HCT116 (cell line): ENCODE data around the gene LAP3. TPM values are rescaled to one million over a fixed set of nuclear protein-coding genes. Genes with fewer than 3 reads are reported as not detected.

Experiments used
- ATAC-seq: fragments of 200-7000 bp; cut with Tn5 transposase; 2 replicates; pipeline ENCODE4 v1.9.1; 2020; ENCODE audit warnings: mild to moderate bottlenecking, moderate library complexity
- BruUV-seq: library from RNA; stranded (reverse); fragments of 400-500 nt; replicated peaks from 2 replicates; lab custom pipeline; 2021; lab: Mats Ljungman, UMichigan
- CTCF ChIA-PET: fragments of 300-600 bp; sonication (Branson Sonifier 250); formaldehyde crosslinking; loops from one replicate; lab custom pipeline; 2021; ENCODE audit warnings: antibody characterized with exemption; lab: Charles Lee
- POLR2A ChIA-PET: fragments of 300-600, 350-600 bp; sonication (Branson Sonifier 250); formaldehyde crosslinking; loops from one replicate; lab custom pipeline; 2021; ENCODE audit warnings: antibody characterized with exemption; lab: Charles Lee
- RAD21 ChIA-PET, 2 experiments: fragments of 300-600 bp; sonication (Branson Sonifier 250); formaldehyde crosslinking; loops; one replicate each; lab custom pipeline; 2023; ENCODE audit warnings: low total read pairs in 2 of 2; ENCODE audit not compliant: uncharacterized antibody in 2 of 2, unreplicated experiment in 2 of 2, low non-redundant PET in 1 of 2; lab: Charles Lee
- DNase-seq: peaks from one replicate; pipeline ENCODE4 v3.0.0-alpha.2; 2010; ENCODE audit warnings: low read depth, low spot score
- H2AFZ ChIP-seq: fragments of 200-600 bp; shearing (Covaris generic), sonication (generic); 2 replicates; pipeline ENCODE4 v1.6.1; 2017; ENCODE audit warnings: low read depth, mixed run types, mixed read lengths, antibody characterized with exemption, low read length; ENCODE audit not compliant: poor library complexity, severe bottlenecking
- H3K27ac ChIP-seq: 2 replicates; pipeline ENCODE4 v1.5.1; 2012; ENCODE audit warnings: low read depth, low read length
- H3K27me3 ChIP-seq: fragments of 200-600 bp; sonication (generic); 2 replicates; pipeline ENCODE4 v1.6.1; 2016; ENCODE audit warnings: mixed run types, low read length, mixed read lengths; ENCODE audit not compliant: insufficient read depth
- H3K36me3 ChIP-seq, 2 experiments: fragments of 200-500 bp in 1 of 2; fragments of 200-600 bp in 1 of 2; sonication (Bioruptor generic) in 1 of 2; sonication (generic) in 1 of 2; 2 replicates each; pipeline versions ENCODE4 v1.5.1 to v1.6.1; 2014 to 2016; ENCODE audit warnings: low read length in 2 of 2, inconsistent platforms in 1 of 2, mixed read lengths in 1 of 2, mixed run types in 1 of 2; ENCODE audit not compliant: insufficient read depth in 2 of 2, control insufficient read depth in 1 of 2
- H3K4me1 ChIP-seq, 2 experiments: fragments of 200-600 bp in 1 of 2; sonication (generic) in 1 of 2; 2 replicates each; pipeline versions ENCODE4 v1.5.1 to v1.6.1; 2012 to 2017; ENCODE audit warnings: low read length in 2 of 2, inconsistent platforms in 1 of 2, mild to moderate bottlenecking in 1 of 2, mixed read lengths in 1 of 2, mixed run types in 1 of 2, moderate library complexity in 1 of 2; ENCODE audit not compliant: insufficient read depth in 2 of 2, control insufficient read depth in 1 of 2
- H3K4me2 ChIP-seq: fragments of 200-600 bp; sonication (generic); 2 replicates; pipeline ENCODE4 v1.6.1; 2017; ENCODE audit warnings: mixed run types, low read length, mixed read lengths
- H3K4me3 ChIP-seq, 2 experiments: fragments of 200-600 bp in 1 of 2; sonication (generic) in 1 of 2; replicated peaks in 1 of 2; 2 replicates each; pipeline ENCODE4 v1.5.1; 2011 to 2016; ENCODE audit warnings: low read length in 2 of 2, control low read depth in 1 of 2, low read depth in 1 of 2, mild to moderate bottlenecking in 1 of 2, mixed read lengths in 1 of 2, mixed run types in 1 of 2
- H3K79me2 ChIP-seq: fragments of 200-600 bp; sonication (generic); 2 replicates; pipeline ENCODE4 v1.6.1; 2017; ENCODE audit warnings: mild to moderate bottlenecking, mixed run types, low read length, moderate library complexity, mixed read lengths; ENCODE audit not compliant: insufficient read depth
- H3K9ac ChIP-seq: fragments of 200-600 bp; sonication (generic); 2 replicates; pipeline ENCODE4 v1.6.1; 2016; ENCODE audit warnings: low read length, mixed read lengths
- H3K9me2 ChIP-seq: fragments of 200-600 bp; sonication (generic), shearing (Covaris generic); 2 replicates; pipeline ENCODE4 v1.6.1; 2017; ENCODE audit warnings: mixed run types, mild to moderate bottlenecking, moderate library complexity; ENCODE audit not compliant: insufficient read depth
- H3K9me3 ChIP-seq, 2 experiments: fragments of 200-500 bp in 1 of 2; fragments of 200-600 bp in 1 of 2; sonication (Bioruptor generic) in 1 of 2; sonication (generic) in 1 of 2; 2 replicates each; pipeline ENCODE4 v1.6.1; 2014 to 2017; ENCODE audit warnings: low read length in 2 of 2, mixed read lengths in 2 of 2, inconsistent platforms in 1 of 2, low read depth in 1 of 2, mild to moderate bottlenecking in 1 of 2, mixed run types in 1 of 2, moderate library complexity in 1 of 2; ENCODE audit not compliant: control insufficient read depth in 1 of 2, insufficient read depth in 1 of 2
- H4K20me1 ChIP-seq: fragments of 200-600 bp; sonication (generic), shearing (Covaris generic); 2 replicates; pipeline ENCODE4 v1.6.1; 2017; ENCODE audit warnings: mixed run types, mild to moderate bottlenecking, moderate library complexity; ENCODE audit not compliant: insufficient read depth
- ATF3 ChIP-seq: IDR thresholded peaks from 2 replicates; pipeline ENCODE4 v1.6.1; 2012
- EZH2 ChIP-seq: fragments of 200-600 bp; sonication (generic); IDR thresholded peaks from 2 replicates; pipeline ENCODE4 v1.6.1; 2017; ENCODE audit warnings: antibody characterized with exemption, mixed run types
- POLR2A ChIP-seq: IDR thresholded peaks from 2 replicates; pipeline ENCODE4 v1.7.0; 2011; ENCODE audit warnings: borderline replicate concordance; ENCODE audit not compliant: insufficient read depth, insufficient read length; ENCODE audit errors: extremely low read depth
- RAD21 ChIP-seq: IDR thresholded peaks from 2 replicates; pipeline ENCODE4 v1.6.1; 2012; ENCODE audit warnings: low read depth, mild to moderate bottlenecking
- YY1 ChIP-seq: IDR thresholded peaks from 2 replicates; pipeline ENCODE4 v1.6.1; 2011; ENCODE audit warnings: low read length, low read depth, moderate library complexity, mild to moderate bottlenecking; ENCODE audit not compliant: insufficient replicate concordance; ENCODE audit errors: extremely low read depth
- ZFX ChIP-seq: fragments of 450-650 bp; IDR thresholded peaks from 2 replicates; pipeline ENCODE4 v1.6.1; 2017
- ZNF274 ChIP-seq: fragments of 200-500 bp; sonication (Bioruptor generic); IDR thresholded peaks from 2 replicates; pipeline ENCODE4 v1.6.1; 2014; ENCODE audit warnings: mild to moderate bottlenecking, low read depth, low read length, inconsistent platforms
- intact Hi-C: fragments of 100-400 bp; cut with micrococcal nuclease; formaldehyde crosslinking; loops from 2 replicates; pipeline ENCODE4 v1.10.0; 2022
- total RNA-seq: library from RNA; stranded (reverse); gene quantifications from one replicate; pipeline ENCODE4 v1.2.1, GENCODE V29; 2021; ENCODE audit not compliant: unreplicated experiment
- TF ChIP-seq, protein P1 (sequence below): IDR thresholded peaks from 2 replicates; pipeline ENCODE4 v1.6.1; 2011; ENCODE audit warnings: mild to moderate bottlenecking, low read length, moderate library complexity; ENCODE audit not compliant: insufficient replicate concordance; ENCODE audit errors: extremely low read depth
- TF ChIP-seq, protein P2 (sequence below): IDR thresholded peaks from 2 replicates; pipeline ENCODE4 v1.6.1; 2012

Gene LAP3
- total RNA-seq, 1 experiment from 2014 or later = 59.9 TPM

GRCh38 chr4:17546678-17547077, 30.3 kb upstream of the LAP3 start:
- Histone ChIP-seq H3K36me3 (no peaks in the 10 kb centered on the region), H2AFZ (no peak overlapping the region), H3K27ac (no peak overlapping the region), H3K79me2 (no peaks in the 10 kb centered on the region), H3K4me1 (peaks cover 0 to 3% of the 10 kb centered on the region in 2 experiments; a peak in 1 of 4 replicates), H4K20me1 (no peaks in the 10 kb centered on the region), H3K27me3 (no peaks in the 10 kb centered on the region), H3K4me2 (no peak overlapping the region), H3K9ac (no peak overlapping the region), H3K4me3 (no peak overlapping the region), H3K9me2 (no peaks in the 10 kb centered on the region), H3K9me3 (no peaks in the 10 kb centered on the region)
- ATAC-seq = no peak
- RAD21 ChIA-PET = no interaction called here
- intact Hi-C loops = no loop called here
- TF ChIP-seq, protein P1, sequence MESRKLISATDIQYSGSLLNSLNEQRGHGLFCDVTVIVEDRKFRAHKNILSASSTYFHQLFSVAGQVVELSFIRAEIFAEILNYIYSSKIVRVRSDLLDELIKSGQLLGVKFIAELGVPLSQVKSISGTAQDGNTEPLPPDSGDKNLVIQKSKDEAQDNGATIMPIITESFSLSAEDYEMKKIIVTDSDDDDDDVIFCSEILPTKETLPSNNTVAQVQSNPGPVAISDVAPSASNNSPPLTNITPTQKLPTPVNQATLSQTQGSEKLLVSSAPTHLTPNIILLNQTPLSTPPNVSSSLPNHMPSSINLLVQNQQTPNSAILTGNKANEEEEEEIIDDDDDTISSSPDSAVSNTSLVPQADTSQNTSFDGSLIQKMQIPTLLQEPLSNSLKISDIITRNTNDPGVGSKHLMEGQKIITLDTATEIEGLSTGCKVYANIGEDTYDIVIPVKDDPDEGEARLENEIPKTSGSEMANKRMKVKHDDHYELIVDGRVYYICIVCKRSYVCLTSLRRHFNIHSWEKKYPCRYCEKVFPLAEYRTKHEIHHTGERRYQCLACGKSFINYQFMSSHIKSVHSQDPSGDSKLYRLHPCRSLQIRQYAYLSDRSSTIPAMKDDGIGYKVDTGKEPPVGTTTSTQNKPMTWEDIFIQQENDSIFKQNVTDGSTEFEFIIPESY = no peak
- TF ChIP-seq ZNF274 (no peak), EZH2 (no peak), ATF3 (no peak), POLR2A (no peak), ZFX (no peak), YY1 (no peak), RAD21 (no peak)
- TF ChIP-seq, protein P2, sequence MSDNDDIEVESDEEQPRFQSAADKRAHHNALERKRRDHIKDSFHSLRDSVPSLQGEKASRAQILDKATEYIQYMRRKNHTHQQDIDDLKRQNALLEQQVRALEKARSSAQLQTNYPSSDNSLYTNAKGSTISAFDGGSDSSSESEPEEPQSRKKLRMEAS = no peak
- BruUV-seq = no TSS peak
- DNase-seq = no peak
- POLR2A ChIA-PET = no interaction called here
- CTCF ChIA-PET = no interaction called here
